ENCODE measurements around the gene DNAJC27.

DNAJC27 gene

GRCh38 chr2:24970483-24971285 lies 1.1 kb downstream of the DNAJC27 start:
- no peak for DNase-seq

DNA sequence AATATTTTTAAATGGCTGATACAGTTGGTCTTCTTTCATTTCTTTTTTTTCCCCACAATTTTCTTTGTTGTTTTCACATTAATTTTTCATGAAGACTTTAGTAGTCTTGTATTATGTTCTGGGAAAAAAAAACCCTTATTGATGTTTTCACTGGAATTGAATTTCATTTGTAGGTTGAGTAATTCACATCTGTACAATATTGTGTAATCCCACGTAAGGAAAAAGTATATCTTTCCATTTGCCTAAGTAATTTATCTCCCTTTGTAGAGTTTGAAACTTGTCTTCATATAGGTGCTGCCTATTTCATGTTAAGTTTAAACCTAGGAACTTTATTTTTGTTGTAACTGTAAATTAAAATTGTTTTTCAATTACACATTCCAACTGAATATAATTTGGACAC lies 2.0 kb downstream of the DNAJC27 start:
- no peak for DNase-seq

DNA sequence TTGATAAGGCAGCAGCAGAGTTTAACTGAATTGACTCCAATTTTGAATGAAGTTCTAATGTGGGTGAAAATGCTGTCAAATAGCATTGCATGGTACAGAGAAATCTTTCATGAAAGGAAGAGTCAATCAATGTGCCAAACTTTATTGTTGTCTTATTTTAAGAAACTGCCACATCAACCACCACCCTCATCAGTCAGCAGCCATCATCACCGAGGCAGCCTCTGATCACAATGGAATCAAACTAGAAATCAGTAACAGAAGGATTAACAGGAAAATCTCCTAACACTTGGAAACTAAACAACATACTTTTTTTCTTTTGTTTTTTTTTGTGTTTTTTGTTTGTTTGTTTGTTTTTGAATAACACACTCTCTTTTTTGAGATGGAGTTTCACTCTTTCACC lies 9.9 kb downstream of the DNAJC27 start:
- no peak for DNase-seq

DNA sequence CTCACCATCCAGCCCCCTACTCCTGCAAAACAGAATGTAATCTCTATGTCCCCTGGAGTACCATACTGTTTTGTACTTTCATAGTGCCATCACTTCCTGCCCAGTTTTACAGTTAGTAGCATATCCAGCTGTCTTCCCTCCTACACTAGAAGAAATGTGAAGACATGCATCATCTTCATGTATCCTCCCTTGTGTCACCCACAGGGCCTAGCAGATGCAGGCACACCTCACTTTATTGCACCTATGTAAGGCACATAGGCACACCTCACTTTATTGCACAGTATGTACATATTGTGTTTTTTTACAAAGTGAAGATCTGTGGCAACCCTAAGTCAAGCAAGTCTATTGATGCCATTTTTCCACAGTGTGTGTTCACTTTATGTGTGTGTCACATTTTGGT lies 12.0 kb downstream of the DNAJC27 start:
- no peak for DNase-seq

GRCh38 chr2:24958411-24958935 lies 13.3 kb downstream of the DNAJC27 start:
- no peak for DNase-seq

GRCh38 chr2:24957976-24958375 lies 13.8 kb downstream of the DNAJC27 start:
- no peak for DNase-seq

DNA sequence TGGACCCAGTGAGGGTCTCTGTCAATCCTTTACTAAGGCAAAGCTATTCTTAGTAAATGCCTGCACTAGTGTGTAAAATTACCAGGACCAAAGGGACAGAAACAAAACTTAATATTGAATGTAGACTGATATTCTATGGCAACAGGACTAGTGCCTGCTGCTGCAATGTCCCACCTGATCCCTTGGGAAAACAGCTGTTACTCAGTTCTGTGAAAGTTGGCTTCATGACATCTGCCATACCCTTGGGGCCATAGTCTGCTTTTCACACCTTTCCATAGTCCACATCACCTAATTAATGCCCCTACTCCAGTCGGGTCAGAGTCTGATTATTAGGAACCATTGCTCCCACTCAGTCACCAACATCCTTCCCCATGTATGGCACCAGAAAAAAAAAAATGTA lies 14.5 kb downstream of the DNAJC27 start:
- no peak for DNase-seq

GRCh38 chr2:24955921-24956320 lies 15.8 kb downstream of the DNAJC27 start:
- DNase-seq = no peak

GRCh38 chr2:24955232-24955631 lies 16.5 kb downstream of the DNAJC27 start:
- DNase-seq = no peak

GRCh38 chr2:24950102-24950501 lies 21.7 kb downstream of the DNAJC27 start:
- DNase-seq = no peak

DNA sequence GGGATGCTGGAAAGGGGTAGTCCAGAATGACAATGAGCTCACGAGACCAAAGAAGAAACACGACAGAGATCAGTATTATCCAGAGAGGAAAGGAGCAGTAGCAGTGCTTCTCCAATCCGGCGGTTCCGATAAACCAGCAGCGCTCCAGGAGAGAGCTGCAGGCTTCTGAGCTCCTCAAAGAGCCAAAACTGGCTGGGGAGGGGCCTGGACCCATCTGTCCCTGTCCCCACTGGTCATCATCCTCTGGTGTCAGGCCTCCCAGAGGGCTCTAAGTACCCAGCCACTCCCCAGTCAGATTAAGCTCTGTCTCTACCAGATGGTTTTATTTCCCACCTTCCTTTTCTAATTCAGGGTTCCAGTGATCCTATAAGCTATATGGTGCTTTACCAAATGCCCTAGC lies 23.2 kb downstream of the DNAJC27 start:
- DNase-seq = peak in 1 of 14 donors; percentile 3

DNA sequence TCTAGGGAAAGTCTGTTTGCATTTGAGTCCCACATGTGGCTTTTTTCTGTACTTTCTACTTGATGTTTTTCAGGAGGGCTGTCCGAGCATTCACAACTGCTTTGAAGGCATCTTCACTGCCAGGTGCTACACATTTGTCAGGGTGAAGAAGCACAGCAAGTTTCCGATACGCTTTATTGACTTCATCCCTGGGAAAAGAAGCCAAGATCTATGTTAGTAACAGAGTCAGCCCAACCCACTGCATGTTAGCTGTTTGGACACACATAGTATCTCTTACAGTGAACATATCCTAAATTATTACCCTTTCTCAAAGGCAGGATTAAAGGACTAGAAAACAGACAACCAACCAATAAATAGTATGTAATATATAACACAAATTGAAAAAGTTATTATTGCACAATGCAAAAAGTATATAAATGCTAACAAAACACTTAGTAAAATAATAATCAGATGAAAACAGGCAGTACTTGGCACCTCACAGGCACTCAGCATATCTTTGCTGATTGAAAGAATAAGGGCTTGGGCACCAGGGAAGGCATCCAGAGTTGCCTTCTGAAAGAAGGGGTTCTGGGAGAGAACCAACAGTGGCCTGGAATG lies 24.1 kb downstream of the DNAJC27 start:
- no peak for DNase-seq

- DNase-seq = no peak
Measured at GRCh38 chr2:24945907-24946306, 25.8 kb downstream of the DNAJC27 start.

DNA sequence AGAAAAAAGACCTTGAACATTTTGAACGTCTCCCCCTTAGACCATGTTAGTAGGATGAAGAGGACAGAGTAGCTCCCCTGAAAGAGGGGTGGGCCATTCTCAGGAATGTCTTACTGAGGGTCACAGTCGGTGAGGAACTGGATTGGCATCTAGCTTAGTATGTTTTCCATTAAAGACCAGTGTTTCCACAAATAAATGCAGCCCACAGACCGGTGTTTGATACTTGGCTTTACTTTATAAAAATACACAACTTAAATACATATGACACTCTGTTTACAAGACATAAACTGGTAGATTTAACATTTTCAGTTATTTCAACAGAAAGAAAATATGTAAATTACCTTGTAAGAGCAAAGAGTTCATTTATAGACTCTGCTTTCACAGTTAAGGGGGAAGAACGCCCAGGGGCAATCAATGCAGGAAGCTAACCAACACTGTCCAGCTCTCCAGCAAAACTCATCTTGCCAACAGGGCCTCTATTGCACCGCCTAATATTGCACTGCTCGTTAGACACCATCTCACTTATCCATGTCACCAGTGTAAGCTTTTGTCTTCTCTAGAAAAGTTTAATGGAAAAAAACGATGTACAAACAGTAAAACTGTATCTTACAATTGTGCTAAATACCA lies 28.2 kb downstream of the DNAJC27 start:
- DNase-seq = no peak

- no peak for DNase-seq
Measured at GRCh38 chr2:24939353-24939752, 32.4 kb downstream of the DNAJC27 start.

GRCh38 chr2:24937236-24937635 lies 34.5 kb downstream of the DNAJC27 start:
- DNase-seq = no peak

- DNase-seq = no peak
Measured at GRCh38 chr2:24935145-24935544, 36.6 kb downstream of the DNAJC27 start.

- no peak for DNase-seq
Measured at GRCh38 chr2:24932715-24933114, 39.0 kb downstream of the DNAJC27 start.

DNA sequence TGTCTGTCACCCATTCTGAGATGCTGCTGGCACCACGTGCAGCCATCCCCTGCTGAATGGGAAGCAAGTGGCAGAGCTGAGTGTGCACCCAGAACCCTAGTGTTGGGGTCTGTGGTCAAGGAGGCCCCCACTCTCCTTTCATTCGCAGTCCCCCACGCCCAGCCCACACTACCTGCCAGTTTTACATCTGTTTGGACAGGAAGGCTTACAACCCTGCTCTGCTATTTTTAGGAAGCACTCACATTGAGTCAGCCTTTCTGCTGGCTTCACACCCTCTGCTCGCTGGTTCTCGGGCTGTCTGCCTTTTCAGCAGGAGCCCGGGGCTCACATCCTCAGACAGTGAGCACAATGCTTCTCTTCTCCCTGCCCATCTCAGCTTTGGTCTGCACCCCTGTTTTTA lies 41.0 kb downstream of the DNAJC27 start:
- no peak for DNase-seq

GRCh38 chr2:24929230-24929629 lies 42.5 kb downstream of the DNAJC27 start:
- no peak for DNase-seq

- DNase-seq = no peak
Measured at GRCh38 chr2:24928036-24928435, 43.7 kb downstream of the DNAJC27 start.

DNA sequence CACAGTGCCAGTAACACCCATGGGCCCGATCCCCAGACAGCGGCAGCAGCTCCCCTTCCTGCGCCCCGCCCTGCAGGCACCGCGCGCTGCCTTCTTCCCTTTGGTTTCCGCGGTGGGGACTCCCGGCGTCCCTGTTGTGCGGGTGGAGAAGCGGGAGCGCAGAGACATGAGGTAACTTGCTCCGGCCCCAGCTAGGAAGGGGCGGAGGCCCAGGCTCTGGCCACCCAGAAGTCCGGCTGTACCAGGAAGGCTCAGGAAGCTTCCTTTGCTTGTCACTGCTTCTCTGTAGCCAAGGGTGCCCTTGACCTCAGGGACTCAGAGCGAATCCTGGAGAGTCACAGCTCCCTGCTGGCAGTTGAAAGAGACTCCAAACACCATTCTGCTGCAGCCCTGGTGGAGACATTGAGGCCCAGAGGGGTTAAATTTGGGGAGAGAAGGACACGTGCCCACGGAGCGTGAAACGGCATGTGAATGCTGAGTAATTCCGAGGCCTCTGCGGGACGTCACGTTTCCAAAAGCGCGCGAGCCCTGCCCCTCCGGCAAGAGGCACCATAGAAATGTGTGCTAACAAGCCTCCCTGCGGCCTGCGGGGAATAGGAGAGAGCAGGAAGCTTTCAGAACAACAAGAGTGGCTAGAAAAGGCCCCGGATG lies 45.0 kb downstream of the DNAJC27 start:
- DNase-seq = peak in 3 of 14 donors; percentile 10 to 36 (median 14)

GRCh38 chr2:24926220-24926601 lies 45.5 kb downstream of the DNAJC27 start:
- no peak for DNase-seq

All from C1 segment of cervical spinal cord (tissue), 14 donors.